ENCODE measurements around the gene NTSR2. TPM values are rescaled to one million over a fixed set of nuclear protein-coding genes. Genes with fewer than 3 reads are reported as not detected.

Gene NTSR2
- total RNA-seq, 1 donor from 2014 or later, result 0.31 TPM

DNA sequence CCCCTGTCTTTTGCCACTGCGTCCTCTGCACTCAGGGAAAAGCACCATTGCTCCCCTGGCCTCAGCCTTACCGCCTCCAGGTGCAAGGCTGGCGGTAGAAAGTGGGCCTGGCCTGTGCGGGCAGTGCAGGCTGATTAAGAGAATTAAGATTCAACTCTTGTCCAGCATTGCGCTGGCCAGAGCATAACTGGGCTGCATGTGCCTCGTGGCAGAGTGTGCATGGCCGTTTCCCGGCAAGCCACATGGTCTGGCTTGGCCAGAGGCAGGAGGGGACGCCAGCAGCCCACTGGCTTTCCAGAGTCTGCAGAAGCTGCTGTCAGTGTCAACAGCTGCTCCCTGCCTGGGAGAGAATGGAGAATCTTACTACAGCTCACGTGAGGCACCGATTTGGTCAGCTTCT lies 12.3 kb downstream of the NTSR2 start:
- DNase-seq, result no peak

DNA sequence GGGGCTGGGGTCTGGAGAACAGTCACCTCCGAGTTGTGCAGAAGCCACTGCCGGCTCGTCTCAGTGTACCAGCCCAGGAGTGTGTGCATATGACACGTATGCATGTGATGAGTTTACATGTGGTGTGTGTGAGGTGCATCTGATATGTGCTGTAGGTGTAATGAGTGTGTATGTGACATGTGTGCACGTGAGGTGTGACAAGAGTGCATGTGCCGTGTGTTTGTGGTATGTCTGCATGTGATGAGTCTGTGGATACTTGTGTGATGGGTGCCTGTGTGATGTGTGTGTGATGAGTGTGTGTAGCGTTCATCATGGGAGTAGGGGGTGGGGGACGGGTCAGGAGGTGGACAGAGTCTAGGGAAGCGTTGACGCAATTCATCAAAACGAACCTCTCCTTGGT lies 12.8 kb downstream of the NTSR2 start:
- no peak for DNase-seq

DNA sequence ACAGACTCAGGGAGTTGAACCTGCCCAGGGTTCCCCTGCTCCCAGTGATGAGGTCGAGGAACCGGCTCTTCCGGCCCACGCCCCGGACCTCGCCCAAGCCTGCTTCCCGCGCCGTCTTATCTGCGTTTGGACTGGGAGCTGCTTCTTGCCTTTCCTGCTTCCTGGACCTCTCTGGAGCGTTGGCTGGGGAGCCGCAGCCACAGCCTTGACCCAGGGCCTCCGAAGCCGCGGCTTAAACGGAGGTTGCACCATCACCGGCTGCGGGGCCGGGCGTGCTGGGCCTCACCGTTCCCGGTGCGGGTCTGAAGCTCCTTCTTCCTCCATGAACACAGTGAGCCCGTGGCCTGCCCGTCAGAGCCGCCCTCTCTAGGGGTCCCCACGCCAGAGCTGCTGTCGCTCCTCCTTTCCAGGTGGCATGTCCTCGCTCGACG lies 13.3 kb downstream of the NTSR2 start:
- no peak for DNase-seq

DNA sequence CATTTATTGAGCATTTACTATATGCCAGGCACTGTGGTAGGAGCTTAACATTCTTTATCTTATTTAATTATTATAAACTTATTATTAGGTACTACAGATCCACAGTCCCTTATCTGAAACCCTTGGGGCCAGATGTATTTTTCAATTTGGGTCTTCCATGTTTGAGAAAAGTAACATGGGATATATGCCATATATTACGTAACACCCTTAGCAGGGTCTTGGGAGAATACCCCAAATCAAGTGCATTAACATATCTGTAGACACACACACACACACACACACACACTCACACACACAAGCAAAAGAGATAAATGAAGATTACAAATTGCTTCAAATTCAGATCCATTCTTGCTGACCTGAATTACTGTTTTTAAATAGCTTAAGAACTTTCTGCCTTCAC lies 13.7 kb downstream of the NTSR2 start:
- no peak for DNase-seq

- DNase-seq, result no peak
Measured at GRCh38 chr2:11655495-11655894, 14.5 kb downstream of the NTSR2 start.

GRCh38 chr2:11652553-11652952 lies 17.4 kb downstream of the NTSR2 start:
- no peak for DNase-seq

- no peak for DNase-seq
Measured at GRCh38 chr2:11651856-11652548, 18.0 kb downstream of the NTSR2 start.

DNA sequence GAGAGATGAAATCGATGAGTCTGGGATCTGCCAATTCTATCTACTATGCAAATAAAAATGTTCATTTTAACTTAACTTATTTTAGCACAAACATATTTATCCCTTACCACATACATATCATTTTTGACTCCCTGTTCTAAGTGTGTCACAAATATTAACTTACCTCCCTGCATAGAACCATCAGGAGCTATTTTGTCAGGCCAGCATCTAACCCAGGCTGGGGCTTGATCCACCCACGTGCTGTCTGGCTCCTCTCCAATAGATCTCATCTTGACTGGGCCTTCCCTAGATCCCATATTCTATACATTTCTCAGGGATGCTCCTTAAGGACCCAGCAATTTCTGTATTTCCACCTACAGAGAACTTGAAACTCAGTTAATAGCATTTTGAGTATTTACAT lies 20.9 kb downstream of the NTSR2 start:
- no peak for DNase-seq

DNA sequence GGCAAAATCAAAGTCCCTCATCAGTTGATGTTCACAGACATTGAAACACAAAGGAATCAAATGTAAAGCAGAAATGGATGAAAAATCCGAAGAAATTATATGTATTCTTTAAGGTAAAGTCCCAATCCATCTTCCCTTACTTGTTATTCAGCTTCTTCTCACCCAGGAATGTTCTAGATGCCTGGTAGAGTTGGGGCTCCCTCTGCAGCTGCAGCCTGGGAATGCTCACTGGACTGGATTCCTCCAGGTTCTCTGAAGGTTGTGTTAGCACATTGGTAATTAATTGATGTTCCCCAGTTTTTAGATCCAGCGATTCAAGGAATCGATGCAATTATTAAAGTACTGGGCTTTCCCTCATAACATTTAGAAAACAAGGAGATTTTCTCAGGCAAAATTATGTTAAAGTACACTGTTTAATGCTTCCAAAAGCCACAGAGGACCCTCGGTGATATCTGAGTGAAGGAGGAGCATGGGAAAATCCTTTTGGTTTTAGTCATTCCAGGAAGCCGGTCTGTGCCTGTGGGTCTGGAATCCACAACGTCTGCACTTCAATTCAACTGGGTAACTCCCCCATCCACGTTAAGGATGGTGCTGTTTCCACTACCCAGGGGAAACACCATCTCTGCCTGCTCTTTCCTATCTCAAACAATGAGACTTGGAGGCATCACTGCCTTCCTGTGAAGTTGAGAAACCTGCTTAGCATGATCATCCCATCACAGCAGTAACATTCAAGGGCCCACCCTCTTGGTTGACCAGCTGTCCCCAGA lies 22.0 kb downstream of the NTSR2 start:
- DNase-seq, result no peak

DNA sequence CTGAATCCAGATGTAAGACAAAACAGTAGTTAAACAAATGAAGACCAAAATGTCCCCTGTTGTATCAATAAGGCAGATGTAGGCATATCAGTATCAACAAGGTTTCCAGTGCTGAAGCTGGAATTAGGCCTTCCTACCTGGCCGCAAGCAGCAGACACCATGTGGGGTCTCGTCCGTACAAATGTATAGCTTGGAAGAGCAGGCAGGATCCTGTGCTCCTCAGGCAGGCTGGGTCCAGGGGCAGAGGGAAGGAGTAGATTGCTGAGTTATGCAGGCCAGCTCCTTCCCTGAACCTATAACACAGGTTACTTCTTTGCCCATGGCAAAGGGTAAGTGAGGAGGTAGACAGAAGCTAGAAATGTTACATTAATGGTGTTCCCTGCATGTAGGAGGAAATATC lies 23.5 kb downstream of the NTSR2 start:
- no peak for DNase-seq

GRCh38 chr2:11644293-11644692 lies 25.7 kb downstream of the NTSR2 start:
- DNase-seq, result no peak

DNA sequence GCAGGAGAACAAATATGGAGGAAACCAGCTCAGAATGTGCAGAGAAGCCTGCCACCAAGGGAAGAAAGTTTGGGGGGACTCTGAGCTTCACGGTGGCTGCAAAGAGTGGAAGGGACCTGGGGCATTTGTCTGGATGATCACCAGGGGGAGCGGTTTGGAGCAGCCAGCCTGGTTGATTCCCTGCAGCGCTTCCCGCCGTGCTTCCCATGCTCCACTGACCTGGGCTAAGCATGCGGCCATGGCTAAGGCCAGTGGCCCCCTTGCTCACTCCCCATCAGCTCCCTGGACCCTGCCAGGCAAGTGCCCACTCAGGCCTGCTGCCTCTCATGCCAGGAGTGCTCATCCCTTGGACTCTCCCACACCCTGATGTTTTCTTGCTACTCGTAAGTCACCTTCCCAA lies 27.0 kb downstream of the NTSR2 start:
- no peak for DNase-seq

DNA sequence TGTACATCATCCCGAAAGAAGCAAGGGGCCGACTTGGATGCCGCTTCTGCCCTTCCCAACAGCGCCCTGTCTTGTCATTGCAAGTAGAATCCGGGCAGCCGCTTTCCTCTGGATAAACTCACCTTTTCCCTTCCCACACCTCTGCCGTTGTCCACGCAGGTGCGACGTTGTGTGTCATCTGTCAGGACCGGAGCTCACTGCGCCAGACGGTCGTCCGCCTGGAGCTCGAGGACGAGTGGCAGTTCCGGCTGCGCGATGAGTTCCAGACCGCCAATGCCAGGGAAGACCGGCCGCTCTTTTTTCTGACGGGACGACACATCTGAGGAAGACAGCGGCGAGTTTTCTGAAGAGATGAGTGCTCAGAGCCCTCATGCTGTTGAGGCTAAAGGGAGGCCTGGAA lies 29.9 kb downstream of the NTSR2 start:
- DNase-seq, result no peak

GRCh38 chr2:11639503-11639902 lies 30.5 kb downstream of the NTSR2 start:
- no peak for DNase-seq

GRCh38 chr2:11637546-11637945 lies 32.4 kb downstream of the NTSR2 start:
- DNase-seq, result no peak

- DNase-seq, result no peak
Measured at GRCh38 chr2:11636593-11637295, 33.3 kb downstream of the NTSR2 start.

DNA sequence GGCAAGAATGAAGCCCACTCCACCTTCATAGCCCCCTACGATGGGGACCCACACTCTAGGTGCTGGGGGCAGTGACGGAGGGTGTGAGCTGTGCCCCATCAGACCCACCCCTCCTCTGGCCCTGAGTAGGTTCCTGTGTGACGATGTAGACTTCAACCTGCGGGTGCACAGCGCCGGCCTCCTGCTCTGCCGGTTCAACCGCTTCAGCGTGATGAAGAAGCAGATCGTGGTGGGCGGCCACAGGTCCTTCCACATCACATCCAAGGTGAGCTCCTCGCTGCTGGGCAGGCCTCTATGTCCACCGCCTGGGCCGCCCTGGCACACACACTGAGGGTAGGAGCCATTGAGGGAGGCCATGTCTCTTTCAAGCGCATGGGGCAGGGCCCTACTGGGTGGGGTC lies 34.9 kb downstream of the NTSR2 start:
- no peak for DNase-seq

- no peak for DNase-seq
Measured at GRCh38 chr2:11634584-11634983, 35.4 kb downstream of the NTSR2 start.

DNA sequence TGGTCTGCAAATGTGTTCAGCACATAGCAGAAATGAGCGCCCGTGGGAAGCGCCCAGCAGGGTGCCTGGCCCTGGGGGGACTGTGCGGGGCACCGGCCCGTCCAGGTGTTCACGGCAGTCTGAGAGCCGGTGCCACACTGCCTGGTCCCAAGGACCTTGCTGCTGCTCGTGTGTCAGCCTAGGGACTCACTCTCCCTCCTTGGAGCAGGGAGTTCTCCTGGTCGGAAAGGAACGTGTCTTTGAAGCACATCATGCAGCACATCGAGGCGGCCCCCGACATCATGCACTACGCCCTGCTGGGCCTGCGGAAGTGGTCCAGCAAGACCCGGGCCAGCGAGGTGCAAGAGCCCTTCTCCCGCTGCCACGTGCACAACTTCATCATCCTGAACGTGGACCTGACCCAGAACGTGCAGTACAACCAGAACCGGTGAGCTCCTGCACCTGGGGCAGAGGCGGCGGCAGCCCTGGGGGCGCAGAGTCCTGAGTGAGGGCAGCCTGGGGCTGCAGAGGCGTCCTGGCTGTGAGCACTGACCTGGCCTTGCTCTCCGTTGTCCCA lies 36.0 kb downstream of the NTSR2 start:
- DNase-seq, result no peak

DNA sequence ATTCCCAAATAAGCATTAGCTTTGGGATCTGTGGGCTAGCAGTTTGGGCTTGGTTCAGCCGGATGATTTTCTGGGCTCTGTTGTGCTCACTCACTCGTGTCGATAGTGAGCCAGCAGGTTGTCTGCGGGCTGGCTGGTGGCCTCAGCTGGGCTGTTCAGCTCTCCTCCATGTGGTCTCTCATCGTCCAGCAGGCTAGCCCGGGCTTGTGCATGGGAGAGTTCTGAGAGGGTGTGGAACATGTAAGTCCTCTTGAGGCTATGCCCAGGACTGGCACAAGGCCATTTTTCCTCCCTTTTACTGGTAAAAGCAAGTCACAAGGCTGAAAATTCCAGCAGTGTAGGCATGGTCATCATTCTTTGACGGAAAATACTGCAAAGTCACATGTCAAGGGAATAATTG lies 38.5 kb downstream of the NTSR2 start:
- DNase-seq, result no peak

DNA sequence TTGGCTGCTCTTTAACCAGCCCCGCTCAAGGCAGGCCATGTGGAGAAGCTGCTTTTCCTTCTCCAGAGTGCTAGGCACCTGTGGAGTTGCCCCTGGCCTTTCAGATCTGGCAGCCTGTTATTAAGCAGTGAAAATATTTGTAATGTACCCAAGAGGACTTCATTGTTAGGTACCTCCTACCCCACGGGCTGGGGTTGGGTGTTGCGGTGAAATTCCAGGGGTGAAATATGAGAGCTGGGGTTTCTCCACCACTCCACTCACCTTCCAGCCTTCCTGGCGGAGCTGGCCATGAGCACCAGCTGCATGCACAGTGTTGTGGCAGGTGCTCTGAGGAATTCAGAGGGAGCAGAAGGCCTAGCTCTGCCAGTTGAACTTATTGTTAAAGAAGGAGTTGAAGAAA lies 39.1 kb downstream of the NTSR2 start:
- DNase-seq, result no peak

DNA sequence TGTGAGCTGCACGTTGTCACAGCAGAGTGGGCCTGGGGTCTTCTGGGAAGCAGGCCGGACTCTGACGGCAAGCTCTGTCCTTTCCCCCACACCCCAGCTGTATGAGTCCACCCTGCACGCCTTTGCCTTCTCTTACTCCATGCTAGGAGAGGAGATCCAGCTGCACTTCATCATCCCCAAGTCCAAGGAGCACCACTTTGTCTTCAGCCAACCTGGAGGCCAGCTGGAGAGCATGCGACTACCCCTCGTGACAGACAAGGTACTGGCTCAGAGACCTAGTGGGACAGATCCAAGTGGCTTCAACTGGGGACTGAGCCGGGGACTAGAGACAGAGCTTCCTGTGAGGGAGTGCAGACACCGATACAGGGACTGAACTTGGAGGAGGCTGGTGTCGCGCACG lies 40.1 kb downstream of the NTSR2 start:
- DNase-seq, result no peak

GRCh38 chr2:11629215-11629614 lies 40.8 kb downstream of the NTSR2 start:
- no peak for DNase-seq

All from occipital lobe (tissue), 2 donors.